ENCODE data around the gene STK26.
"Not testable (repeated sequence)": the region's sequence is repeated elsewhere in the genome, so short reads cannot be mapped to it uniquely, and the experiment has no call there.

STK26 gene

GRCh38 chrX:132093239-132093860, 70.2 kb downstream of the STK26 start:
- DNase-seq (ENCODE audit: low read depth in 2 of 2): no peak

GRCh38 chrX:132094164-132094563, 71.1 kb downstream of the STK26 start:
- no peak for DNase-seq (ENCODE audit: low read depth in 2 of 2)

GRCh38 chrX:132098704-132099103, 75.6 kb downstream of the STK26 start:
- DNase-seq (ENCODE audit: low read depth in 2 of 2): not testable (repeated sequence)

GRCh38 chrX:132101206-132101605, 78.1 kb downstream of the STK26 start:
- DNase-seq (ENCODE audit: low read depth in 2 of 2): no peak

- DNase-seq (ENCODE audit: low read depth in 2 of 2): no peak
These were observed 78.7 kb downstream of the STK26 start for GRCh38 chrX:132101799-132102198.

- no peak for DNase-seq (ENCODE audit: low read depth in 2 of 2)
These were observed 84.2 kb downstream of the STK26 start for GRCh38 chrX:132107291-132107690.

- no peak for DNase-seq (ENCODE audit: low read depth in 2 of 2)
These were observed 91.5 kb downstream of the STK26 start for GRCh38 chrX:132114607-132115006.

GRCh38 chrX:132115792-132116191, 92.7 kb downstream of the STK26 start:
- no peak for DNase-seq (ENCODE audit: low read depth in 2 of 2)

GRCh38 chrX:132118358-132118757, 95.3 kb downstream of the STK26 start:
- DNase-seq (ENCODE audit: low read depth in 2 of 2): no peak

GRCh38 chrX:132119283-132119682, 96.2 kb downstream of the STK26 start:
- no peak for DNase-seq (ENCODE audit: low read depth in 2 of 2)

- DNase-seq (ENCODE audit: low read depth in 2 of 2): no peak
These were observed 96.9 kb downstream of the STK26 start for GRCh38 chrX:132119821-132120515.

GRCh38 chrX:132120913-132121312, 97.8 kb downstream of the STK26 start:
- no peak for DNase-seq (ENCODE audit: low read depth in 2 of 2)

Data from stimulated activated CD8-positive, alpha-beta memory T cell treated with anti-CD3 and anti-CD28 coated beads, Interleukin-2, amount 100 ng/mL, for 1 hour (primary cell).